Natural killer cell treated with Interleukin-12 subunit alpha and Interleukin-12 subunit beta and Interleukin-15 and Interleukin-18, amount 100 ng/mL, for 72 hours (primary cell): Measurements from ENCODE around the gene CETP. TPM values are rescaled to one million over a fixed set of nuclear protein-coding genes. Genes with fewer than 3 reads are reported as not detected.

Source experiments
- total RNA-seq, 2 donors: library from RNA; stranded (reverse); gene quantifications; one replicate each; pipeline ENCODE4 v1.2.3, GENCODE V29; 2022

Gene CETP
- total RNA-seq, 2 donors from 2014 or later, result not detected

Other genes starting within 250 kb of the CETP start
- gene NUP93, start 231.8 kb upstream of the CETP start, total RNA-seq, result 100 to 1,000 TPM; 111 to 171 TPM
- not detected for gene SLC12A3, start 96.7 kb upstream of the CETP start, total RNA-seq
- 100 to 1,000 TPM; 127 to 141 TPM for gene HERPUD1, start 29.8 kb upstream of the CETP start, total RNA-seq
- gene NLRC5, start 27.6 kb downstream of the CETP start, total RNA-seq, result 100 to 1,000 TPM; 190 to 316 TPM
- gene CPNE2, start 130.6 kb downstream of the CETP start, total RNA-seq, result under 1 TPM; 0.50 to 0.95 TPM
- 100 to 1,000 TPM; 117 to 121 TPM for gene PSME3IP1, start 224.1 kb downstream of the CETP start, total RNA-seq
- 10 to 100 TPM; 36.4 to 43.6 TPM for gene RSPRY1, start 224.4 kb downstream of the CETP start, total RNA-seq